RWPE2 (cell line): ENCODE data around the gene DARS2.

Experiments used
- ATAC-seq: fragments of 200-7000 bp; cut with Tn5 transposase; 3 replicates; pipeline ENCODE4 v1.9.1; 2021; ENCODE audit warnings: low read depth
- DNase-seq: peaks from one replicate; pipeline ENCODE4 v3.0.0-alpha.2; 2020; ENCODE audit warnings: low spot score
- H3K27ac ChIP-seq: fragments of 450-650 bp; 2 replicates; pipeline ENCODE4 v1.5.1; 2017; ENCODE audit warnings: mild to moderate bottlenecking; ENCODE audit not compliant: poor library complexity, severe bottlenecking
- H3K27me3 ChIP-seq: fragments of 250-450 bp; sonication (Bioruptor Pico); 2 replicates; pipeline ENCODE4 v1.5.1; 2021; ENCODE audit warnings: mild to moderate bottlenecking, moderate library complexity; ENCODE audit not compliant: insufficient read depth, poor library complexity, severe bottlenecking
- H3K36me3 ChIP-seq: fragments of 250-450 bp; sonication (Bioruptor Pico); 2 replicates; pipeline ENCODE4 v1.5.1; 2020; ENCODE audit warnings: low read depth, mild to moderate bottlenecking, moderate library complexity
- H3K4me1 ChIP-seq: fragments of 250-450 bp; sonication (Bioruptor Pico); 2 replicates; pipeline ENCODE4 v1.5.1; 2021; ENCODE audit warnings: mild to moderate bottlenecking, moderate library complexity; ENCODE audit not compliant: insufficient read depth, poor library complexity, severe bottlenecking
- H3K4me3 ChIP-seq: fragments of 250-450 bp; sonication (Bioruptor Pico); 2 replicates; pipeline ENCODE4 v1.5.1; 2021; ENCODE audit warnings: mild to moderate bottlenecking, moderate library complexity; ENCODE audit not compliant: severe bottlenecking
- H3K9me3 ChIP-seq: fragments of 250-450 bp; sonication (Bioruptor Pico); 2 replicates; pipeline ENCODE4 v1.5.1; 2021; ENCODE audit warnings: mild to moderate bottlenecking, moderate library complexity; ENCODE audit not compliant: severe bottlenecking
- CTCF ChIP-seq: fragments of 450-650 bp; IDR thresholded peaks from one replicate; pipeline ENCODE4 v1.5.1; 2017; ENCODE audit warnings: mild to moderate bottlenecking, moderate library complexity; ENCODE audit not compliant: poor library complexity, severe bottlenecking

The DARS2 gene

GRCh38 chr1:173824315-173825081, at the start of gene DARS2, which contains the start of gene CENPL:
Gene DARS2, plus strand, starts transcription at chr1:173824673. Its CDS starts 557 bp downstream, at chr1:173825230.
Gene CENPL, minus strand, starts transcription at chr1:173824883. Its CDS starts 13,584 bp downstream, at chr1:173811299.
- H3K4me3 ChIP-seq = peak within 1 kb of the TSS; percentile 75
- ATAC-seq (peak; percentile 94), DNase-seq (peak; percentile 90)
- H3K36me3 ChIP-seq = peaks cover 51% of the 10 kb centered on the region
- no peak for TF ChIP-seq CTCF
- H3K27ac ChIP-seq = peak within 1 kb of the TSS; percentile 87
- H3K9me3 ChIP-seq = no peaks in the 10 kb centered on the region
- peaks cover 16% of the 10 kb centered on the region for H3K4me1 ChIP-seq
- no peaks in the 10 kb centered on the region for H3K27me3 ChIP-seq

DNA sequence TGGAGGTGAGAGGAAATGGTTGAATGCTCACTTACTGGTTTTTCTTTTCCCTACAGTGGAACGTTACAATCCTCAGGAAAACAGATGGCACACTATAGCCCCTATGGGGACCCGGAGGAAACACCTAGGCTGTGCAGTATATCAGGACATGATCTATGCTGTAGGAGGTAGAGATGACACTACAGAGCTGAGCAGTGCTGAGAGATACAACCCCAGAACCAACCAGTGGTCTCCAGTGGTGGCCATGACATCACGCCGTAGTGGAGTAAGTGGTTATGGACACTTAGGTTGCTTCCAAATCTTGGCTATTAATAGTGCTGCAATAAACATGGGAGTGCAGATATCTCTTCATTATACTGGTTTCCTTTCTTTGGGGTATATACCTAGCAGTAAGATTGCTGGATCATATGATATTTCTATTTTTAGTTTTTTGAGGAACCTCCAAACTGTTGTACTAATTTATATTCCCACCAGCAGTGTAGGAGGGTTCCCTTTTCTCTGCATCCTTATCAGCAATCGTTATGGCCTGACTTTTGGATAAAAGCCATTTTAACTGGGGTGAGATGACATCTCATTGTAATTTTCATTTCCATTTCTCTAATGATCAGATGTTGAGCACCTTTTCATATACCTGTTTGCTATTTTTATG, 48.8 kb upstream of the DARS2 start:
- Histone ChIP-seq H3K27ac (no peak overlapping the region), H3K4me3 (no peak overlapping the region), H3K4me1 (no peaks in the 10 kb centered on the region), H3K9me3 (no peaks in the 10 kb centered on the region), H3K36me3 (peaks cover 53% of the 10 kb centered on the region), H3K27me3 (no peaks in the 10 kb centered on the region)
- ATAC-seq (no peak), DNase-seq (no peak)
- no peak for TF ChIP-seq CTCF

GRCh38 chr1:173779936-173780335, 44.5 kb upstream of the DARS2 start:
- H3K9me3 ChIP-seq = no peaks in the 10 kb centered on the region
- H3K36me3 ChIP-seq = peaks cover 81% of the 10 kb centered on the region
- ATAC-seq (no peak), DNase-seq (no peak)
- H3K4me3 ChIP-seq = no peak overlapping the region
- H3K27ac ChIP-seq = no peak overlapping the region
- no peaks in the 10 kb centered on the region for H3K4me1 ChIP-seq
- no peak for TF ChIP-seq CTCF
- H3K27me3 ChIP-seq = no peaks in the 10 kb centered on the region

DNA sequence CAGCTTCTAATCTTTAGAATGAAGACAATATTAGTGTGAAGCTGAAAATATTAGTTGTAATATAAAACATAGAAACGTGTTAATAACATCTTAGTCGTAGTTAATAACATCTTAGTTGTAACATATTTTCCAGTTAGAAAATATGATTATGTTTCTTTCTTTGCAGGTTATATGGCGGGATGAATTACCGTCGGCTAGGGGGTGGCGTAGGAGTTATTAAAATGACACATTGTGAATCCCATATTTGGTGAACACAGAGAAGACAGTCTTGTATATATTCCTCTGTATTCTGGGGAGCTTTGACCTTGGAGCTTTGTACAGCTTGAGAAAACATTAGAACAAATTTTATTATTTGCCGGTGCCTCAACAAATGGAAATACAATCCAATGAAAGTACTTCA, 39.5 kb upstream of the DARS2 start:
- H3K36me3 ChIP-seq = peaks cover 69% of the 10 kb centered on the region
- no peak overlapping the region for H3K27ac ChIP-seq
- H3K27me3 ChIP-seq = no peaks in the 10 kb centered on the region
- no peak overlapping the region for H3K4me3 ChIP-seq
- H3K4me1 ChIP-seq = no peaks in the 10 kb centered on the region
- ATAC-seq = no peak
- TF ChIP-seq CTCF = no peak
- peaks cover 2% of the 10 kb centered on the region for H3K9me3 ChIP-seq
- no peak for DNase-seq
